ENCODE data around the gene TATDN2.

DNA sequence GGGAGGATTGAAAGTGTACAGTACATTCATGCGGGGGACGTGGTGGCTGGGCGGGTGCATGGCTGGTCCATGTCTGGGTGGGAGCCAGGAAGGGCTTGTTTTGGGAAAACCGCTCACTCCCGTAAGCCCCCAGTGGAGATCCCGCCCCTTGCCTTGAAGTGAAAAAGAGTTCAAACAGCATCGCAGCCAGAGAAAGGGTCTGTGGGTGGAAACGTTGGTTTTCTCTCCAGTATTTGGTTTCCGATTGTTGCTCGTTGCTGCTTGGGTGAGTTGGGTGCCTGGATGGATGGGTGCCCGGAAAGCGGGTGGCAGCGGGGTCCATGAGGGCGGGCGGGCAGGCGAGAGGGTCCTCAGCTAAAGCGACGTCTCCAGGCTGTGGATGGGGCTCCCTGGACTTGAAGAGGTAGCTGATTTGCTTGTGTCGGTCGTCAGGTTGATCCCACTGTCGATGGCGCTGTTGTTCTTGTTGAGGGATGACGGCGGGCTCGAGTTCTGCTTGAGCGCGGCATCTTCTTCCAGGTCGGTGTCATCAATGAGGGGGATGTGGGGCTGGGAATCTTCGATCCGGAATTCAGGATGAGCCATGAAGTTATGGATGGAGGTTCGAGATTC, 80.3 kb downstream of the TATDN2 start:
- TF ChIP-seq POLR2A (IDR thresholded peaks at IDR 0.05; ENCODE audit: low read length) (no peak), GATA1 (IDR thresholded peaks at IDR 0.05; ENCODE audit: low read depth, low read length) (no peak)
